ENCODE results near the gene SUPT6H.
"Not testable (repeated sequence)": the region's sequence is repeated elsewhere in the genome, so short reads cannot be mapped to it uniquely, and the experiment has no call there.

SUPT6H gene

DNA sequence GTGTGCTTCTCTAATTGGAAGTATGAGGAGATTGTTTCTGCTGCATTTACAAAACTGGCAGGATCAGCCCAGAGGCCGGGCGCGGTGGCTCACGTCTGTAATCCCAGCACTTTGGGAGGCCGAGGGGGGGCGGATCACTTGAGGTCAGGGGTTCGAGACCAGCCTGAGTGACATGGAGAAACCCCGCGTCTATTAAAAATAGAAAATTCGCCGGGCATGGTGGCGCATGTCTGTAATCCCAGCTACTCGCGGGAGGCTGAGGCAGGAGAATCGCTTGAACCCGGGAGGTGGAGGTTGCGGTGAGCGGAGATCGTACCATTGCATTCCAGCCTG is 59.0 kb downstream of the SUPT6H start:
- ATAC-seq = not testable (repeated sequence)

DNA sequence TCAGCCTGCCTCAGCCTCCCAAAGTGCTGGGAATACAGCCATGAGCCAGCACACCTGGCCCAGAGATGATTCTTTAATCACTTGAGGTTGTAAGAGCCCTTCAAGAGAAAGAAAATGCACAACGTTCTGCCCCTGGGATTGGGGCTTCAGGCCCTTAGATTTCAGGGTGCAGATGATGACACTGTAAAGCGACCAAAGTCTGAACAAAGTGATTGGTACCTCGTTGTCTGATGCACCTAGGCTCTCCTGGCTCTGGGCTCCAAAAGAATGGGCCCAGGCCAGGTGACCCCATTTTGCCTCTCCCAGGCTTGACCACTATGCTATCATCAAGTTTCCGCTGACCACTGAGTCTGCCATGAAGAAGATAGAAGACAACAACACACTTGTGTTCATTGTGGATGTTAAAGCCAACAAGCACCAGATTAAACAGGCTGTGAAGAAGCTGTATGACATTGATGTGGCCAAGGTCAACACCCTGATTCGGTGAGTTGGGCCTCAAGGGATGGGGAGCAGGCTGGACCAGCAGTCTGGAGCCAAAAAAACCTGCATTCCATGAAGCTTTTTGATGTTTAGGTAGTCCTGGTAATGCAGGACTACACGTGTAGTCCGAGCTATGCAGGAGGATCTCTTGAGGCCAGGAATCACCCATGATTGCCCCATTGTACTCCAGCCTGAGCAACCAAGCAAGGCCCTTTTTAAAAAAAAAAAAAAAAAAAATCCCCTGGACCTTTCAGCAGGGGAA is 60.6 kb downstream of the SUPT6H start:
- ATAC-seq = no peak

DNA sequence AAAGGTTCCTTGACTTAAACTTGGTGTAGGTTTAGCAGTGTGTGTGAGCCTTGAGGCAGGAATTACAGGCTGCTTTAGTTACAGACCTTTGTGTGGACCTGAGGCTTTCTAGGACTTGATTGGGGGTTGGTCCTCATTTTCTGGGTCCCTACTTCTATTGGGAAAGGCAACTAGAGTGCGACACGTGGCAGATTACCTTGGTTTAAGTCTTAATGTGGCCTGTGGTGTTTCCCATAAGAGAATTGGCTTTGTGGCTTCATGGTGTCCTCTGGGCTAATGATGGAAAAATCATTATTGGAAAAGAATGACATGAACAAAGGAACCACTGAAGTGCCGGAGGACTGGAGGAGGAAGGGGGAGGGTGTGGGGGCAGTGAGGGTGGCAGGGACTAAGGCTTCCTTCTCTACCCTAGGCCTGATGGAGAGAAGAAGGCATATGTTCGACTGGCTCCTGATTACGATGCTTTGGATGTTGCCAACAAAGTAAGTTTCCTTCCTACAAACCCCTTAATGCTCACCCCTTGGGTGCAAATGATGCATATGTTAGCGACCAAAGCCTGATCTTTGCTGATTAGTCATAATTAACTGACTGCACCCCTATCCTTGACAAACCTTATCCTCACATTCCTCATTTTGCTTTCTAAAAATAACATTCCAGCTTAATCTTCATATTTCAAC is 61.3 kb downstream of the SUPT6H start:
- no peak for ATAC-seq

DNA sequence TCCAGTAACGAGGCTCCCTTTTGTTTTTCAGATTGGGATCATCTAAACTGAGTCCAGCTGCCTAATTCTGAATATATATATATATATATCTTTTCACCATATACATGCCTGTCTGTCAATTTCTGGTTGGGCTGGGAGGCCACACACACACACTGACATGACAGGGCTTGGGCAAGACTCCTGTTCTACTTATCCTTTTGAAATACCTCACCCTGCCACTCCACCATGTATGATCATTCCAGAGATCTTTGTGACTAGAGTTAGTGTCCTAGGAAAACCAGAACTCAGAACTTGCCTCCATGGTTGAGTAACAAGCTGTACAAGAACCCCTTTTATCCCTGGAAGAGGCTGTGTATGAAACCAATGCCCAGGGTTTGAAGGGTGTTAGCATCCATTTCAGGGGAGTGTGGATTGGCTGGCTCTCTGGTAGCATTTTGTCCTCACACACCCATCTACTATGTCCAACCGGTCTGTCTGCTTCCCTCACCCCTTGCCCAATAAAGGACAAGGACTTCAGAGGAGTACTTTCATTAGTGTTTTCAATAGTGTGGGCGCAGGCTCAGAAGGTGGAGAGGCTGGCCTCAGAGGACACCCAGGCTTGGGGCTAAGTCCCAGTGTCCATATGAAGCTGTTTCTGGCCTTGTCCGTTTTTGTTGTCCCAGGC is 62.0 kb downstream of the SUPT6H start:
- not testable (repeated sequence) for ATAC-seq

DNA sequence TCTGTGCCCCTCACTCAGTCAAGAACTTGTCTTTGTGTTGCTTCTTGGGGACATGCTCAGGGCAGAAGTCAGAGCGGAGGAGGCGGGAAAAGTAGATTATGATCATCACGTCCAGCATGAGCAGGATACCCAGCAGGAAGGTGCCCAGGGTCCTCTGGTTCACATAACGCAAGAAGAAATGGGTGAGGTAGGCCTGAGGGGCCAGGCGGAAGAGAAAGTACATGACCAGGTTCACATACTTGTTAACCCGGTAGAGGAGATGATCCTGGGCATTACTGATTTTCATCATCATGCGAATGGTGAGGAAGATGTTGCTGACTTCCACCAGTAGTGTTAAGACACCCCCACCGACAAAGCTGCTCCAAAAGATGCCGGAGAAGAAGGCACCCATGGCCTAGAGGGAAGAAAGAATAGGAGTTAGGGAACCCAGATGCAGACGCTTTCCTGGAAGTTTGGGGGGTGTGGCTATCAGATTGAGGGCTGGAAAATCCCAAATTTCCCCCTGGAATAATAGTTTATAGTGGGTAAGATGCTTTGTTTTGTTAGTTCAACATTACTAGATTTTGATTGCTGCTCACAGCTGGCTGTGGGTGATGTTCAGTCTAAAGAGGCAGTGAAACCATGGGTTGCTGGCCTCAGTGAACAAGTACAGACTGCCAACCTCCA is 62.6 kb downstream of the SUPT6H start:
- no peak for ATAC-seq

DNA sequence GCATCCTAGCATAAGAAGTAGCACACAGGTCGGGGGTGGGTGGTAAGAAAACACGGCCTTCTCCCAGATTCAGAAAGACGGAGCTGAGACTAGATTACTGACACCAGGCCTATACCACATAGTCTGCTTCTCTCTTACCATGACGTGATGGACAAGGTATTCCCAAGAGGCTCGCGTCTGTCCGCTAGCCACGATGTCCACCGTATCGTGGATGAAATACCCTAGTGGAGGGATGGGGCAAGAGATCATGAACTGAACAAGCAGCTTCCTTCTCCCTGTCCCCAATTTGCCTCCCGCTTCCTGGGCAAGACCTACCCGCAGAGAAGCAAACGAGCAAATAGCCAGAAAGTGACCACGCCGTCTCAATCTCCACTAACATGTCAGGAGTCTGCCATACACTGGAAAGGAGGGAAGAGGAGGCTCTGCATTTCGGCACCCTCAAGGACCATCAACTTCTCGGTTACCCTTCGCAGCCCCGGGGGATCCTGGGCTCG is 63.2 kb downstream of the SUPT6H start:
- no peak for ATAC-seq

DNA sequence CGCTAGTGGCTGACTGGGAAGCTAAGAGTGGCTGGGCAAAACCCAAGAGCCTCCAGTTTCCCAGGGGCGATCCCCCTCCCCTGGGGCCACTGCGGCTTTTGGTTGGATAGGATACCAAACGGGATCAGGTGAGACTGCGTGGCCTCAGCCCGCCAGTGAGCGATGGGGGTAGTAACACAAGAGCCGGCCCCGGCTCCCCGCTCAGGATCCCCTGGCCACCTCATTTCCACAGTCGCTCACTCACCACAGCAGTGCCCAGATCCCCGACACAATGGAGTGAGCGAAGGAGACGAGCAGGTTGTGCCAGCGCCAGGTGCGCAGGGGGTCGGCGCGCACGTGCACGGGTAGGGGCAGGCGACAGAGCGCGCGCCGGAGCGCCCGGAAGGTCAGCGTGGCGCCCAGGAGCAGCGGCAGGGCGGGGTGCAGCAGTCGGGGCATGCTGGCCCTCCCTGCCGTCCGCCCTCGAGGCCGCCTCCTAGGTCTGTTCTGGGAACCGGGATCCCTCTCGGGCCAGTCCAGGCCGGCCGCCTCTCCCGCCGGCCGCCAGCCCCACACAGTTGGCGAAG is 63.7 kb downstream of the SUPT6H start:
- ATAC-seq = peak; percentile 4

DNA sequence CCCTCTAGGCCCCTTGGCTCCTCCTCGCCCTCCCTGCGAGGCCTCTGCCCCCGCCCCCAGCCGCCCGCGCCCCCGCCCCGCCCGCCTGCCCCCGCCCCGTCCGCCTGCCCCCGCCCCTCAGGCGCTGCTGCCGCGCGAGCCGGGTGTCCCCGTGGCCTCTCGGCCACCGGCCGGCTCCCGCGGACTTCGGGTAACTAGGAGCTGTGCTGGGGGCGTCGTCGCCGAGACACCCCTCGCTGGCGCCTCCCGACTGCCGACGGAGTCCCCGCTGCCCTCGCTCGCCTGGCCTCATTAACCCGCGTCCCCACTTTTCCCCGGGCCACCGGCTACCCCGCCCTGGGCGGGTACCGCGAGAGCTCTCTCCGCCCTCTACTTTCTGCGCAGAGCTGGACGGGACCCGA is 64.2 kb downstream of the SUPT6H start, which contains the start of gene TLCD1:
Gene TLCD1 (minus strand): TSS at position 8 of the 401 bp plus-strand sequence. CDS start 136 bp downstream, outside the sequence.
- peak; percentile 42 to 46 for ATAC-seq

DNA sequence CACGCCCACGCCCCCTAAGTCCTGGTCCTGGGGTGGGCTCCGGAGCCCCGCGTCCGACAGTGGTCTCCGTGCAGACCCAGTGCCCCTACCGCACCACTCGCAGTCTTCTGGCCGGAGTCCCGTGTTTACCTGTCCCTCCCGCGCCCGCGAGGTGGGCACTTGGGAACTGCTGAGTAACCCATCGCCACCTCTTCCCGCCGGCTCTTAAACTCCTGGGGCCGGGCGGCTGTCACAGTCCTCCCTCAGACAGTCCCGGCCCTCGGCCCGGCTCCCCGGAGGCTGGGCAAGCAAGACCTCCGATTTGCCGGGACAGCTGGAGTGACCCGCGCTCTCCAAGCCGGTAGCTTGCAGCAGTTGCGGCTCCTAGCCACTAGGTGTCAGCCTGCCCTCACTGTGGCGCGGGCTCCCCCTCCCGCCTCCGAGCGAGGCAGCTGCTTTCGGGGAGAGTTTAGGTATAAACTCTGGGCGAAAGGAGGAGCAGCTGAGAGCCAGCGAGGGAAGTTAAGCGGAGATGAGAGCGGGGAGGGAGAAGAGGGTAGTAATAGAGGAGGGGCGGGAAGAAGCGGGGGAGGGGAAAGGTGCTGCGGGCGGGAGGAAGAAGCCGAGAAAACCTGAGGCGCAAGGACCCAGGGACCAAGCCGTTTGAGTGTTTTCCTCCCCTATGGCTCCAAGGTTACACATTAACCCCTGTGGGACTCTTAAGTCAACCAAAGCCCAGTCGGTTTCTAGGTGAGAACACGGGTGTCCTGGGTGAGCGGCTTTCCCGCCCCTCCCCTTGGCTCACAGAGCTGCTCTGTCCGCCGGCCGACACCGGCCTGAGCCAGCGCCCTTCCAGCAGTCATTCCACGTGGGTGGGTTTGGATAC is 64.9 kb downstream of the SUPT6H start:
- peak; percentile 31 to 36 for ATAC-seq

DNA sequence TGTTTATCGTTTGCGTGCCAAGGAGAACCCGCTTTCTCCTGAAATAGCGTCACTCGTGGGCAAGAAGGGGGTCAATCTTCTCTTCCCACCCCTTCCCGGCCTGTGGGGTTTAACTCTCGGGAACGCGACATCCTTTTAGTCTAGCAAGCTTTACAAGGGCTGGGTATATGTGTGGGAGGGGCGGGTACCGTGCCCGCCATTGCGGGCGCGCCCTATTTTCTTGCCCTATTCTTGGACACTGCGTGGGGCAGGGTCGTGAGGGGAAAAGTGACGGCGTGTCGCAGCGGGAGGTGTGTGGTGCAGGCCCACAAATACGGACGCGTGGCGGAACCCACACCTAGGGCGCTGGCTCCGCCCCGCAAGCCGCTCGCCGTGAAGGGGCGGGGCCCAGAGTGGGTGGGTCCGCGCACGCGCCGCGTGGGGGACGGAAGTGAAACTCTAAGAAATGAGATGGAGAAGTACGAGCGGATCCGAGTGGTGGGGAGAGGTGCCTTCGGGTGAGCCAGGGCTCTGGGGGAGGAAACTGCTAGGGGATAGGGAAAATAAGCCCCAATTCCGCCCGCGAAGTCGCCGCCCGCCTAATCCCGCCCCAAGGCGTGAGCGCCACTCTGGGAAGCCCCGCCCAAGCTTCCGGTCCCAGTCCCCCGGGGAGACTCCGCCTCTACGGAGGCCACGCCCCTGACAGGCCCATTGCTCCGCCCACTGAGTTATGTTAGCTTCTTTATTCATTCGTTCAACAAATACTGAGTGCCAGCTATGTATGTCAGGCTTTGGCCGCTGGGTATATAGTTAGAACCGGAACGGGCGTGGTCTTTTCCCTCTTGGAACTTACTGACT is 66.6 kb downstream of the SUPT6H start, which contains the start of gene NEK8:
Gene NEK8 (plus strand): TSS at position 425 of the 837 bp plus-strand sequence. CDS start 26 bp downstream, at position 451.
- peak; percentile 39 to 41 for ATAC-seq

DNA sequence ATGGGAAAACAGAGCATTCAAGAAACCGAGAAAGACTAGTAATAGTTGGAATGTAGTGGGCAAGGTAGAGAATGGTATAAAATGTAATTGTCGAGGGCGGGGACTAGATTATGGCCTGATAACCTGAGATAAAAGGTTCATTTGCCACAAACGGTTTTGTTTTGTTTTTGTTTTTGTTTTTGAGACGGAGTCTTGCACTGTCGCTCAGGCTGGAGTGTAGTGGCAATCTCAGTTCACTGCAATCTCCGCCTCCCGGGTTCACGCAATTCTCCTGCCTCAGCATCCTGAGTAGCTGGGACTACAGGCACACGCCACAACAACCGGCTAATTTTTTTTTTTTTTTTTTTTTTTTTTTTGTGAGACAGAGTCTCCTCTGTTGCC is 67.9 kb downstream of the SUPT6H start:
- ATAC-seq = no peak

DNA sequence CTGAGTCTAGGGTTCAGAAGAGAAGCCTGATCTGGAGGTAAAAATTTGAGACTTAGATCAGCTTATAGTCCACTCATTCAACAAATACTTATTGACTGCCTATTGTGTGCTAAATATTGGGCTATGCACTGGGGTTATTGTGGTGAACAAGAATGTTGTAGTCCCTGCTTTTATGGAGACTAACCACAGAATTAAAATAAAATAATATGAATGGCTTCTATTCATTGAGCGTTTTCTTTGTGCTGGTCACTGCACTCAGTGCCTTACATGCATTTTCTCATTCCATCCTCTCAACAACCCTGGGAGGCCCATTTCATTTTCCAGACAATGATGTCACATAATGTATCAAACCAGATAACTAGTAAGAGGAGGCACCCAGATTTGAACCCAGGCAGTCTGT is 71.3 kb downstream of the SUPT6H start:
- no peak for ATAC-seq

DNA sequence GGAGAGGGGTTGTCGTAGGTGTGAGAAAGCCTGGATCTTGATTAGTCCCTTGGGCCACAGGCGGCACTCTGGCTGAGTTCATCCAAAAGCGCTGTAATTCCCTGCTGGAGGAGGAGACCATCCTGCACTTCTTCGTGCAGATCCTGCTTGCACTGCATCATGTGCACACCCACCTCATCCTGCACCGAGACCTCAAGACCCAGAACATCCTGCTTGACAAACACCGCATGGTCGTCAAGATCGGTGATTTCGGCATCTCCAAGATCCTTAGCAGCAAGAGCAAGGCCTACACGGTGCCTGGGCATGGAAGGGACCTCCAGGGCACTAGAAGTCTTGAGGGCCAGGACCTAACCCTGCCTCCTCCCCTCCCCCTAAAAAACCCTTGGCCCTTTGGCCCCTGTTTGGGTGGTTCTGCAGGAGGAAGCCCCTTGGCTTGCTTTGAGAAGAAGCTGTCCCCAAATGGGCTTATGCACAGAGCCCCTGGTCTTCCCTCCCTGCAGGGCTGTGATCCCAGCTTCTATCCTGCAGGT is 72.8 kb downstream of the SUPT6H start:
- no peak for ATAC-seq

DNA sequence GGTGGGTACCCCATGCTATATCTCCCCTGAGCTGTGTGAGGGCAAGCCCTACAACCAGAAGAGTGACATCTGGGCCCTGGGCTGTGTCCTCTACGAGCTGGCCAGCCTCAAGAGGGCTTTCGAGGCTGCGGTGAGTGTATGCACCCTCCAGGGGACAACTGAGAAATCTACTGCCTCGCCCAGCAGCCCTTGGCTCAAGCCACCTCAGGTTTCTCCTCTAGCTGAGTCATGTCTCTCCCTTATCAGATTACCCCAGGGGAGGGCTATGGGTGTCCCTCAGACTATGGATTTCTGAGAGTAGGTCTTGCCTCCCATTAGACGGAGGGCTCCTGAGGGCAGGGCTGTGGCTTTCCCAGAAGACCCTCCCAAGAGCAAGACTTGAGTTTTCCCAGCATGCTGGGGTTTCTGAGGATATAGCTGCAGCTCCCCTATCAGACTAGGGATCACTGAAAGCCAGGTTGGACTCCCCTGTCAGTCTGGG is 73.3 kb downstream of the SUPT6H start:
- ATAC-seq = no peak

DNA sequence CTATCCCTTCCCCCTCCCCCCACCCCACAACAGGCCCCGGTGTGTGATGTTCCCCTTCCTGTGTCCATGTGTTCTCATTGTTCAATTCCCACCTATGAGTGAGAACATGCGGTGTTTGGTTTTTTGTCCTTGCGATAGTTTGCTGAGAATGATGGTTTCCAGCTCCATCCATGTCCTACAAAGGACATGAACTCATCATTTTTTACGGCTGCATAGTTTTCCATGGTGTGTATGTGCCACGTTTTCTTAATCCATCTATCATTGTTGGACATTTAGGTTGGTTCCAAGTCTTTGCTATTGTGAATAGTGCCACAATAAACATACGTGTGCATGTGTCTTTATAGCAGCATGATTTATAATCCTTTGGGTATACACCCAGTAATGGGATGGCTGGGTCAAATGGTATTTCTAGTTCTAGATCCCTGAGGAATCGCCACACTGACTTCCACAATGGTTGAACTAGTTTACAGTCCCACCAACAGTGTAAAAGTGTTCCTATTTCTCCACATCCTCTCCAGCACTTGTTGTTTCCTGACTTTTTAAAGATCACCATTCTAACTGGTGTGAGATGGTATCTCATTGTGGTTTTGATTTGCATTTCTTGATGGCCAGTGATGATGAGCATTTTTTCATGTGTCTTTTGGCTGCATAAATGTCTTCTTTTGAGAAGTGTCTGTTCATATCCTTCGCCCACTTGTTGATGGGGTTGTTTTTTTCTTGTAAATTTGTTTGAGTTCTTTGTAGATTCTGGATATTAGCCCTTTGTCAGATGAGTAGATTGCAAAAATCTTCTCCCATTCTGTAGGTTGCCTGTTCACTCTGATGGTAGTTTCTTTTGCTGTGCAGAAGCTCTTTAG is 74.1 kb downstream of the SUPT6H start:
- not testable (repeated sequence) for ATAC-seq

DNA sequence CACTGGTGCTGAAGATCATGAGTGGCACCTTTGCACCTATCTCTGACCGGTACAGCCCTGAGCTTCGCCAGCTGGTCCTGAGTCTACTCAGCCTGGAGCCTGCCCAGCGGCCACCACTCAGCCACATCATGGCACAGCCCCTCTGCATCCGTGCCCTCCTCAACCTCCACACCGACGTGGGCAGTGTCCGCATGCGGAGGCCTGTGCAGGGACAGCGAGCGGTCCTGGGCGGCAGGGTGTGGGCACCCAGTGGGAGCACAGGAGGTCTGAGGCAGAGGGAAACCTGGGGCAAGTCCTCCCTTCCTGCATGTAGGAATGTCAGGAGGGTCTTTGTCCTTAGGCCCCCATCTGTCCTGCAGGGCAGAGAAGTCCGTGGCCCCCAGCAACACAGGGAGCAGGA is 75.3 kb downstream of the SUPT6H start:
- ATAC-seq = no peak

DNA sequence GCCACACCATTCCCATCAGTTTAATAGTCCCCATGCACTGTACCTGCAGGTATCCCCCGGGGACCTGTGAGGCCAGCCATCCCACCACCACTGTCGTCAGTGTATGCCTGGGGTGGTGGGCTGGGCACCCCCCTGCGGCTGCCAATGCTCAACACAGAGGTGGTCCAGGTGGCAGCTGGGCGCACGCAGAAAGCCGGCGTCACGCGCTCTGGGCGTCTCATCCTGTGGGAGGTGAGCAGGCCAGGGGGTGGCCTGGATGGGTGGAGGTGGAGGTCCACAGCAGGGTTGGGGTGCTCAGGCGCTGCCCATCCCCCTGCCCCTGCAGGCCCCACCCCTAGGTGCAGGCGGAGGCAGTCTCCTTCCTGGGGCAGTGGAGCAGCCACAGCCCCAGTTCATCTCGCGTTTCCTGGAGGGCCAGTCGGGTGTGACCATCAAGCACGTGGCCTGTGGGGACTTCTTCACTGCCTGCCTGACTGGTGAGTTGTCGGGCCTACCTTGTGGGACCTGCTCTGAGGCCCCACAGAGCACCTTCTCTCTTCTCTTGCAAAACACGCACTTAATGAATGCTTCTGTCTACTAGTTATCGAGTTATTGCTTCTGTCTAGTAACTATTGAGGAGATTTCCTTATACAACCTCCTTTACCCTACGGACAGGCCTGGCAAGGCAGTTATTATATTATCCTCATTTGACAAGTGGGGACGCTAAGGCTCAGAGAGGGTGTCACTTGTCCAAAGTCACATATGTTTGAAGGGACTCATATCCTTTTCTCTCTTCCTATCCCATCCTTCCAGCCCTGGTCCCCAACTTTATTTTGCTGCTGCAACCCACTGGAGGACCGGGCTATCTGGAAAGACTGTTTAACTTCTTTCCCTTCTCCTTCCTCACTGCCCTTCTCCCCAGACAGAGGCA is 76.0 kb downstream of the SUPT6H start:
- peak in 1 of 2 donors; percentile 14 for ATAC-seq

Measured in activated CD4-positive, CD25-positive, alpha-beta regulatory T cell treated with anti-CD3 and anti-CD28 coated beads, Interleukin-2, amount 50 U/mL, for 24 hours (primary cell).